Ascending aorta (tissue), 2 donors: Measurements from ENCODE around the gene STT3B. TPM values are rescaled to one million over a fixed set of nuclear protein-coding genes. Genes with fewer than 3 reads are reported as not detected.
A peak's percentile ranks its signal among the peaks of the same experiment; 100 is the strongest.

Experiments
- DNase-seq, 2 donors: peaks; one replicate each; pipeline ENCODE4 v3.0.0-alpha.2; 2019; ENCODE audit warnings: low spot score in 2 of 2
- H3K27ac ChIP-seq, 2 donors: fragments of 200-600 bp; sonication (generic); one replicate each; pipeline ENCODE4 v1.5.1; 2016 to 2017; ENCODE audit warnings: mild to moderate bottlenecking in 1 of 2
- H3K27me3 ChIP-seq: fragments of 200-600 bp; sonication (generic); one replicate; pipeline ENCODE4 v1.5.1; 2017
- H3K36me3 ChIP-seq, 2 donors: fragments of 200-600 bp; sonication (generic); one replicate each; pipeline ENCODE4 v1.5.1; 2016
- H3K4me1 ChIP-seq, 2 donors: fragments of 200-600 bp; sonication (generic); one replicate each; pipeline ENCODE4 v1.5.1; 2016 to 2017; ENCODE audit warnings: mild to moderate bottlenecking in 1 of 2
- H3K4me3 ChIP-seq, 2 donors: fragments of 200-600 bp; sonication (generic); one replicate each; pipeline ENCODE4 v1.5.1; 2016 to 2017; ENCODE audit warnings: mild to moderate bottlenecking in 1 of 2
- H3K9me3 ChIP-seq, 2 donors: fragments of 200-600 bp; sonication (generic); one replicate each; pipeline ENCODE4 v1.5.1; 2016
- intact Hi-C: fragments of 100-400 bp; cut with DNase I; formaldehyde crosslinking; loops from one replicate; pipeline ENCODE4 v1.15.1; 2023
- total RNA-seq: library from RNA; depleted of rRNA; stranded (reverse); fragments of >200 nt; gene quantifications from one replicate; pipeline ENCODE4 v1.1.0, GENCODE V29; 2016
- TF ChIP-seq, protein P1 (sequence below), 3 experiments: fragments of 200-600 bp in 2 of 3; fragments of 450-650 bp in 1 of 3; sonication (generic) in 2 of 3; IDR thresholded peaks; one replicate each; pipeline ENCODE4 v1.5.1; 2016 to 2019; ENCODE audit warnings: antibody characterized with exemption in 3 of 3, mild to moderate bottlenecking in 1 of 3, moderate library complexity in 1 of 3

Gene STT3B
- total RNA-seq, 1 donor from 2014 or later, result 79.5 TPM

DNA sequence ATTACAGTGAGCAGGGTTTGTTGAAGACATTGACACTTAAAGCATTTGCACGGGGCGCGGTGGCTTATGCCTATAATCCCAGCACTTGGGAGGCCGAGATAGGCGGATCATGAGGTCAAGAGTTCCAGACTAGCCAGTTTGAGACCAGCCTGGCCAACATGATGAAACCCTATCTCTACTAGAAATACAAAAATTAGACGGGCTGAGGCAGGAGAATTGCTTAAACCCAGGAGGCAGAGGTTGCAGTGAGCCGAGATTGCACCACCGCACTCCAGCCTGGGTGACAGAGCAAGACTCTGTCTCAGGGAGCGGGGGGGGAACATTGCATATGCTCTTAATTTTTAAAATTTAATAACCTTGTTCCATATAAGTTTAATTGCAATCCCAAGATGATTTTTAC, 11.9 kb downstream of the STT3B start:
- Histone ChIP-seq H3K27me3 (no peaks in the 10 kb centered on the region), H3K36me3 (no peaks in the 10 kb centered on the region), H3K27ac (no peak overlapping the region), H3K9me3 (no peaks in the 10 kb centered on the region), H3K4me1 (peaks cover 6 to 20% of the 10 kb centered on the region in 2 donors), H3K4me3 (no peak overlapping the region)
- DNase-seq, result no peak
- TF ChIP-seq, protein P1, sequence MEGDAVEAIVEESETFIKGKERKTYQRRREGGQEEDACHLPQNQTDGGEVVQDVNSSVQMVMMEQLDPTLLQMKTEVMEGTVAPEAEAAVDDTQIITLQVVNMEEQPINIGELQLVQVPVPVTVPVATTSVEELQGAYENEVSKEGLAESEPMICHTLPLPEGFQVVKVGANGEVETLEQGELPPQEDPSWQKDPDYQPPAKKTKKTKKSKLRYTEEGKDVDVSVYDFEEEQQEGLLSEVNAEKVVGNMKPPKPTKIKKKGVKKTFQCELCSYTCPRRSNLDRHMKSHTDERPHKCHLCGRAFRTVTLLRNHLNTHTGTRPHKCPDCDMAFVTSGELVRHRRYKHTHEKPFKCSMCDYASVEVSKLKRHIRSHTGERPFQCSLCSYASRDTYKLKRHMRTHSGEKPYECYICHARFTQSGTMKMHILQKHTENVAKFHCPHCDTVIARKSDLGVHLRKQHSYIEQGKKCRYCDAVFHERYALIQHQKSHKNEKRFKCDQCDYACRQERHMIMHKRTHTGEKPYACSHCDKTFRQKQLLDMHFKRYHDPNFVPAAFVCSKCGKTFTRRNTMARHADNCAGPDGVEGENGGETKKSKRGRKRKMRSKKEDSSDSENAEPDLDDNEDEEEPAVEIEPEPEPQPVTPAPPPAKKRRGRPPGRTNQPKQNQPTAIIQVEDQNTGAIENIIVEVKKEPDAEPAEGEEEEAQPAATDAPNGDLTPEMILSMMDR (IDR thresholded peaks at IDR 0.05), result no peak
- intact Hi-C loops, result no loop called here

DNA sequence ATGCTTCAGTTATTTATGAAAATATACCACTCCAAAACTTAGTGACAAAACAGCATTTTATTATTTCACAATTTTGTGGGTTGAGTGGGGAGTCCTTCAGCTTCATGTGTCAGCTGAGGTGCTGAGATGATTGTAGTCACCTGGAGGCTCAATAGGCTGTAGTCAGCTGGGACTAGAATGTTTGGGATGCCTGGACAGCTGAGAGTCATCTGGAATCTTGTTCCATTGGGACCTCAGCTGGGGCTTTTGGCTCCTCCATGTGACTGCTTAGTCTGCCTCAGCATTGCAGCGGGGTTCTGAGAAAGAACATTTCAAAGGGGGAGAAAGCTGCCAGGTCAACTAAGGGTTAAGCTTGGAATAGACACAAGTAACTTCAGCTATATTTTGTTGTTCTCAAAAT, 13.4 kb downstream of the STT3B start:
- peak overlapping the region in 1 of 2 donors; percentile 77 for H3K27ac ChIP-seq
- TF ChIP-seq, protein P1 (IDR thresholded peaks at IDR 0.05), result no peak
- no peak for DNase-seq
- no peaks in the 10 kb centered on the region for H3K27me3 ChIP-seq
- no peaks in the 10 kb centered on the region for H3K36me3 ChIP-seq
- peaks cover 6 to 31% of the 10 kb centered on the region in 2 donors for H3K4me1 ChIP-seq
- intact Hi-C loops, result no loop called here
- no peak overlapping the region for H3K4me3 ChIP-seq
- H3K9me3 ChIP-seq, result no peaks in the 10 kb centered on the region

- intact Hi-C loops, result no loop called here
- Histone ChIP-seq H3K4me1 (peaks cover 6 to 31% of the 10 kb centered on the region in 2 donors), H3K9me3 (no peaks in the 10 kb centered on the region), H3K27me3 (no peaks in the 10 kb centered on the region), H3K4me3 (no peak overlapping the region), H3K27ac (peak overlapping the region in 1 of 2 donors; percentile 77), H3K36me3 (no peaks in the 10 kb centered on the region)
- no peak for DNase-seq
- TF ChIP-seq, protein P1 (IDR thresholded peaks at IDR 0.05), result no peak
These were observed 14.0 kb downstream of the STT3B start for GRCh38 chr3:31546725-31547124.

DNA sequence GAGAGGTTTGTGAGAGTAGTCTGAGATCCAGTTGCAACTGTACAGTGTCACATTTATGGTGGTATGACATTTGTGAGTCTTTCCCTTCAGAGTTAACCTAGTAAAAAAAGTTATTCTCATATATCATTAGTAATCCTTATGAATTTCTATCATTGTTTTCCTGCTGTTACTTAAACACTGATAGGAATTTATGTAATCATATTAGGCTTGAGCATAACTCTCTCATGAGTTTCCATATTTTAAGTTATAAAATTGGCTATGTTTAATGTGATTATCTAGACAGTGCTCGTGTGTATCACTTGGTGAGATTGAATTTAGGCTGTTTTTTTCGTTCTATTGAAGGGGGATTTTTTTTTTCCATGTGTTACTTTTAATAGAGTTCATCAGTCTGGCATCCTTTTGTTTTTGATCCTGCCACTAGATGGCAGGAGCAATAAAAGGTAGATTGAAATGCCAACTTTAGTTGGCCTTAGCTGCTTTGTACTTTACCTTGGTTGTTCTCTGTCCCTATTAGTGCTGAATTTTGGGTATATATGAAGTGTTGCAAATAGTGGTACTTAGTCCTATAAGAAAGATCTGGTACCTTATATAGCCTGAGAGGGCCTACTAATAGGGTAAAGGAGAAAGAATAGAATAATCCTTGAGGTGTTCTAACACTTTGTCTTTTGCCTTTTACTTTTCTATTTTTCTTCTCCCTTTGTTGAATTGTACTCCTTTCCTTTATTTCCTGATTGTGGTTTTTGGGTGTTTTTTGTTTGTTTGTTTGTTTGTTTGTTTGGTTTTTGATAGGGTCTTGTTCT, 17.9 kb downstream of the STT3B start:
- peaks cover 6 to 41% of the 10 kb centered on the region in 2 donors for H3K4me1 ChIP-seq
- H3K27ac ChIP-seq, result peak overlapping the region in 1 of 2 donors; percentile 77
- no peaks in the 10 kb centered on the region for H3K9me3 ChIP-seq
- intact Hi-C loops, result loop anchor here (5.0 kb wide), 2 partner anchors 217 to 618 kb away; no protein-coding TSS in a partner anchor
- H3K36me3 ChIP-seq, result no peaks in the 10 kb centered on the region
- H3K4me3 ChIP-seq, result no peak overlapping the region
- TF ChIP-seq, protein P1 (IDR thresholded peaks at IDR 0.05), result peak; percentile 28 to 70 (median 62)
- no peaks in the 10 kb centered on the region for H3K27me3 ChIP-seq
- DNase-seq, result no peak

DNA sequence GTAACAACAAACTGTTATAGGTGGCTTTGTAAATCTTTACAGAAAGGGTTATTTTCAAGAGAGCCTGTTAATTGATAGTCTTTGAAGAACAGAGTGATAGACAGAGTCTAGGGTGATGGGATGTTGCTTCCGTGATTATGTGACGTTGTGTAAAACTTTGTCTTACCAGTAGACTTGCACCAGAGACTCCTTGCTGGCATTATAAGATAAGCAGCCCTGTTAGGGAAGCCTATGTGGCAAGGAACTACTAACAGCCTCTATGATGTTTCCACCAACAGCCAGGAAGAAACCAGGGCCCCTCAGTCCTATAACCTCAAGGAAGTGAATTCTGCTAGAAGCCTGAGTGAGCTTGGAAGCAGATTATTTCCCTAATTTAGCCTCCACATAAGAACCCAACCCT, 18.9 kb downstream of the STT3B start:
- peaks cover 4 to 37% of the 10 kb centered on the region in 2 donors for H3K4me1 ChIP-seq
- no peaks in the 10 kb centered on the region for H3K27me3 ChIP-seq
- H3K36me3 ChIP-seq, result no peaks in the 10 kb centered on the region
- TF ChIP-seq, protein P1 (IDR thresholded peaks at IDR 0.05), result no peak
- H3K27ac ChIP-seq, result no peak overlapping the region
- DNase-seq, result no peak
- no peak overlapping the region for H3K4me3 ChIP-seq
- intact Hi-C loops, result loop anchor here (5.0 kb wide), 2 partner anchors 216 to 619 kb away; no protein-coding TSS in a partner anchor
- H3K9me3 ChIP-seq, result no peaks in the 10 kb centered on the region
